Stomach (tissue), 4 donors: ENCODE results near the gene RAB1B.

Experiments
- EP300 ChIP-seq: sonication (generic); formaldehyde crosslinking; IDR thresholded peaks from one replicate; pipeline ENCODE4 v1.6.1; 2017; ENCODE audit warnings: antibody characterized with exemption
- POLR2A ChIP-seq, 4 donors: fragments of 450-650 bp; IDR thresholded peaks; one replicate each; pipeline ENCODE4 v1.6.1; 2016; ENCODE audit warnings: antibody characterized with exemption in 4 of 4, control low read depth in 2 of 4, mild to moderate bottlenecking in 1 of 4, moderate library complexity in 1 of 4
- TF ChIP-seq, protein P1 (sequence below), 7 experiments: fragments of 450-650 bp in 4 of 7; fragments of 200-600 bp in 3 of 7; sonication (generic) in 3 of 7; IDR thresholded peaks; one replicate each; pipeline ENCODE4 v1.5.1; 2016 to 2019; ENCODE audit warnings: antibody characterized with exemption in 7 of 7, control low read depth in 2 of 7, mild to moderate bottlenecking in 1 of 7

DNA sequence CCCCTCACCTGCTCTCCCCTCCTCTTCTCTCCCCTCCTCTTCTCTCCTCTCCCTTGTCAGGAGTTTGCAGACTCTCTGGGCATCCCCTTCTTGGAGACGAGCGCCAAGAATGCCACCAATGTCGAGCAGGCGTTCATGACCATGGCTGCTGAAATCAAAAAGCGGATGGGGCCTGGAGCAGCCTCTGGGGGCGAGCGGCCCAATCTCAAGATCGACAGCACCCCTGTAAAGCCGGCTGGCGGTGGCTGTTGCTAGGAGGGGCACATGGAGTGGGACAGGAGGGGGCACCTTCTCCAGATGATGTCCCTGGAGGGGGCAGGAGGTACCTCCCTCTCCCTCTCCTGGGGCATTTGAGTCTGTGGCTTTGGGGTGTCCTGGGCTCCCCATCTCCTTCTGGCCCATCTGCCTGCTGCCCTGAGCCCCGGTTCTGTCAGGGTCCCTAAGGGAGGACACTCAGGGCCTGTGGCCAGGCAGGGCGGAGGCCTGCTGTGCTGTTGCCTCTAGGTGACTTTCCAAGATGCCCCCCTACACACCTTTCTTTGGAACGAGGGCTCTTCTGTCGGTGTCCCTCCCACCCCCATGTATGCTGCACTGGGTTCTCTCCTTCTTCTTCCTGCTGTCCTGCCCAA is 7.7 kb downstream of the RAB1B start:
- TF ChIP-seq, protein P1, sequence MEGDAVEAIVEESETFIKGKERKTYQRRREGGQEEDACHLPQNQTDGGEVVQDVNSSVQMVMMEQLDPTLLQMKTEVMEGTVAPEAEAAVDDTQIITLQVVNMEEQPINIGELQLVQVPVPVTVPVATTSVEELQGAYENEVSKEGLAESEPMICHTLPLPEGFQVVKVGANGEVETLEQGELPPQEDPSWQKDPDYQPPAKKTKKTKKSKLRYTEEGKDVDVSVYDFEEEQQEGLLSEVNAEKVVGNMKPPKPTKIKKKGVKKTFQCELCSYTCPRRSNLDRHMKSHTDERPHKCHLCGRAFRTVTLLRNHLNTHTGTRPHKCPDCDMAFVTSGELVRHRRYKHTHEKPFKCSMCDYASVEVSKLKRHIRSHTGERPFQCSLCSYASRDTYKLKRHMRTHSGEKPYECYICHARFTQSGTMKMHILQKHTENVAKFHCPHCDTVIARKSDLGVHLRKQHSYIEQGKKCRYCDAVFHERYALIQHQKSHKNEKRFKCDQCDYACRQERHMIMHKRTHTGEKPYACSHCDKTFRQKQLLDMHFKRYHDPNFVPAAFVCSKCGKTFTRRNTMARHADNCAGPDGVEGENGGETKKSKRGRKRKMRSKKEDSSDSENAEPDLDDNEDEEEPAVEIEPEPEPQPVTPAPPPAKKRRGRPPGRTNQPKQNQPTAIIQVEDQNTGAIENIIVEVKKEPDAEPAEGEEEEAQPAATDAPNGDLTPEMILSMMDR (IDR thresholded peaks at IDR 0.05) = no peak
- TF ChIP-seq EP300 = no peak
- no peak for TF ChIP-seq POLR2A (IDR thresholded peaks at IDR 0.05)
